GM12878 (cell line): ENCODE measurements around the gene ST7. TPM values are rescaled to one million over a fixed set of nuclear protein-coding genes. Genes with fewer than 3 reads are reported as not detected.

Experiments
- ATAC-seq: fragments of 200-7000 bp; cut with Tn5 transposase; 3 replicates; pipeline ENCODE4 v1.9.1; 2020; ENCODE audit warnings: mild to moderate bottlenecking, moderate library complexity
- BruUV-seq: library from RNA; stranded (reverse); fragments of 400-500 nt; replicated peaks from 2 replicates; lab custom pipeline; 2021; lab: Mats Ljungman, UMichigan
- CTCF ChIA-PET: fragments of 300-600 bp; sonication (Branson Sonifier 250); formaldehyde crosslinking; extraction: SDS; loops from one replicate; lab custom pipeline; 2021; ENCODE audit warnings: inconsistent platforms; lab: Yijun Ruan, JAX
- POLR2A ChIA-PET: fragments of 350-600 bp; formaldehyde crosslinking; extraction: SDS; loops from one replicate; lab custom pipeline; 2021; ENCODE audit warnings: inconsistent platforms; lab: Charles Lee
- RAD21 ChIA-PET: fragments of 300-600 bp; sonication (Branson Sonifier 250); formaldehyde crosslinking; loops from one replicate; lab custom pipeline; 2023; ENCODE audit warnings: antibody characterized with exemption; ENCODE audit not compliant: unreplicated experiment; lab: Charles Lee
- SMC1A ChIA-PET: fragments of 300-600 bp; sonication (Branson Sonifier 250); formaldehyde crosslinking; loops from one replicate; lab custom pipeline; 2023; ENCODE audit not compliant: unreplicated experiment, uncharacterized antibody; lab: Charles Lee
- DNase-seq: peaks from one replicate; pipeline ENCODE4 v3.0.0-alpha.2; 2011; ENCODE audit warnings: low read depth, low spot score
- FAIRE-seq: peaks from 3 replicates; lab custom pipeline; 2011; peaks lifted over from hg19 to GRCh38; lab: Jason Lieb, UNC
- H2AFZ ChIP-seq: 2 replicates; pipeline ENCODE4 v1.6.0; 2011; ENCODE audit warnings: low read depth, low read length, control low read depth; ENCODE audit not compliant: control insufficient read depth
- H3K27ac ChIP-seq: 2 replicates; pipeline ENCODE4 v1.5.1; 2011; ENCODE audit warnings: control low read depth; ENCODE audit not compliant: control insufficient read depth, insufficient read depth
- H3K27me3 ChIP-seq, 2 experiments: replicated peaks in 1 of 2; 2 replicates each; pipeline versions ENCODE4 v1.6.0 to v1.6.1; 2011; ENCODE audit warnings: low read length in 1 of 2; ENCODE audit not compliant: control insufficient read depth in 2 of 2, insufficient read depth in 2 of 2
- H3K36me3 ChIP-seq, 2 experiments: 2 replicates each; pipeline ENCODE4 v1.5.1; 2011; ENCODE audit warnings: low read length in 1 of 2; ENCODE audit not compliant: control insufficient read depth in 2 of 2, insufficient read depth in 2 of 2
- H3K4me1 ChIP-seq: 2 replicates; pipeline ENCODE4 v1.6.1; 2011; ENCODE audit warnings: mild to moderate bottlenecking, low read length, moderate library complexity, mixed read lengths; ENCODE audit not compliant: control insufficient read depth, insufficient read depth
- H3K4me2 ChIP-seq: 2 replicates; pipeline ENCODE4 v1.6.0; 2011; ENCODE audit warnings: control low read depth; ENCODE audit not compliant: control insufficient read depth, insufficient read depth
- H3K4me3 ChIP-seq: fragments of 200-600 bp; sonication (generic); 2 replicates; pipeline ENCODE4 v1.5.1; 2016
- H3K79me2 ChIP-seq: 2 replicates; pipeline ENCODE4 v1.6.0; 2011; ENCODE audit warnings: low read length; ENCODE audit not compliant: control insufficient read depth, insufficient read depth
- H3K9ac ChIP-seq: 2 replicates; pipeline ENCODE4 v1.8.0; 2011; ENCODE audit warnings: low read length, control low read depth, mixed read lengths; ENCODE audit not compliant: control insufficient read depth, insufficient read depth
- H3K9me3 ChIP-seq: replicated peaks from 3 replicates; pipeline ENCODE4 v1.5.1; 2011; ENCODE audit warnings: mild to moderate bottlenecking, low read length; ENCODE audit not compliant: control insufficient read depth, insufficient read depth
- H4K20me1 ChIP-seq: 2 replicates; pipeline ENCODE4 v1.6.0; 2011; ENCODE audit not compliant: control insufficient read depth, insufficient read depth
- CBX3 ChIP-seq: fragments of 200-600 bp; sonication (generic); IDR thresholded peaks from 2 replicates; pipeline ENCODE4 v1.6.1; 2016; ENCODE audit warnings: low read depth, borderline replicate concordance
- CREM ChIP-seq: IDR thresholded peaks from 2 replicates; pipeline ENCODE4 v1.6.1; 2014; ENCODE audit warnings: antibody characterized with exemption, low read depth
- EGR1 ChIP-seq, 2 experiments: IDR thresholded peaks; 1 replicate in 1 of 2; 2 replicates in 1 of 2; pipeline ENCODE4 v1.6.1; 2011 to 2012; ENCODE audit warnings: low read depth in 2 of 2, low read length in 2 of 2, borderline replicate concordance in 1 of 2, mild to moderate bottlenecking in 1 of 2, moderate library complexity in 1 of 2
- GABPA ChIP-seq: IDR thresholded peaks from 2 replicates; pipeline ENCODE4 v1.6.1; 2014; ENCODE audit warnings: antibody characterized with exemption, low read depth, mild to moderate bottlenecking, inconsistent platforms
- NFYA ChIP-seq: IDR thresholded peaks from 2 replicates; pipeline ENCODE4 v1.6.1; 2011; ENCODE audit warnings: low read depth, mild to moderate bottlenecking, low read length, improper control_type of control experiment, borderline replicate concordance
- NKRF ChIP-seq: fragments of 450-650 bp; conservative IDR thresholded peaks from 2 replicates; pipeline ENCODE4 v1.6.1; 2017; ENCODE audit warnings: mild to moderate bottlenecking, moderate library complexity
- NR2C2 ChIP-seq: IDR thresholded peaks from 2 replicates; pipeline ENCODE4 v1.6.1; 2011; ENCODE audit warnings: borderline replicate concordance, low read depth; ENCODE audit not compliant: control insufficient read depth, insufficient read length
- PML ChIP-seq: IDR thresholded peaks from 2 replicates; pipeline ENCODE4 v1.6.1; 2012; ENCODE audit warnings: low read length, inconsistent platforms
- RAD21 ChIP-seq: IDR thresholded peaks from 2 replicates; pipeline ENCODE4 v1.6.1; 2011; ENCODE audit warnings: mild to moderate bottlenecking, low read depth, low read length, moderate library complexity; ENCODE audit not compliant: insufficient read depth
- WGBS: methylation state at CpG from one replicate; pipeline ENCODE4 v1.1.6; 2016; ENCODE audit warnings: low lambda C conversion rate; ENCODE audit not compliant: insufficient replicate concordance, insufficient coverage; ENCODE audit errors: missing lambda C conversion rate; 5-methylcytosine and 5-hydroxymethylcytosine counted together
- in situ Hi-C: fragments of 300-500 bp; cut with MboI; formaldehyde crosslinking; loops from 9 replicates; pipeline ENCODE4 v1.14.3; 2018; ENCODE audit warnings: mixed read lengths
- intact Hi-C: fragments of 100-400 bp; cut with micrococcal nuclease; formaldehyde crosslinking; loops from one replicate; pipeline ENCODE4 v1.14.2; 2022; ENCODE audit not compliant: unreplicated experiment
- polyA plus RNA-seq, 11 experiments: library from polyadenylated mRNA; depleted of rRNA in 4 of 11; unstranded in 6 of 11; stranded (reverse) in 5 of 11; fragments of >200 nt; fragmentation: Nextera tagmentation in 4 of 11; fragmentation: Illumina TruSeq in 1 of 11; extraction: Ambion mirVana in 4 of 11; extraction: Trizol in 1 of 11; gene quantifications; 1 replicate in 1 of 11; 2 replicates in 10 of 11; pipeline versions ENCODE4 v1.2.1 to v1.2.3, GENCODE V29; 2011 to 2016; ENCODE audit warnings: inconsistent platforms in 2 of 11, missing spikeins in 2 of 11, low read depth in 1 of 11
- total RNA-seq, 4 experiments: library from RNA; depleted of rRNA in 3 of 4; stranded (reverse); fragments of >200 nt in 3 of 4; fragmentation: Illumina TruSeq in 1 of 4; extraction: Trizol in 1 of 4; gene quantifications; 2 replicates each; pipeline versions ENCODE4 v1.2.1 to v1.2.3, GENCODE V29; 2013 to 2021
- TF ChIP-seq, protein P1 (sequence below): IDR thresholded peaks from 2 replicates; pipeline ENCODE4 v1.6.1; 2011; ENCODE audit warnings: mild to moderate bottlenecking, low read depth, low read length, moderate library complexity; ENCODE audit not compliant: insufficient replicate concordance

Gene ST7
- total and polyA plus RNA-seq, 10 of the 15 experiments (the other 5 are each of a cell fraction or from before 2014, with no cell fraction given): 27.7 to 76.4 (median 53.6) TPM

- no TSS peak for BruUV-seq
- no peak for FAIRE-seq
- Histone ChIP-seq H3K4me1 (no peaks in the 10 kb centered on the region), H3K4me3 (no peak overlapping the region)
- ATAC-seq: no peak
- RAD21 ChIA-PET: no interaction called here
- TF ChIP-seq RAD21 (no peak), NR2C2 (no peak), GABPA (no peak), EGR1 (IDR thresholded peaks at IDR 0.05; ENCODE audit: borderline replicate concordance in 1 of 2, low read depth in 2 of 2, low read length in 2 of 2) (no peak), CBX3 (no peak), CREM (no peak), NKRF (no peak), PML (no peak), NFYA (no peak)
- TF ChIP-seq, protein P1, sequence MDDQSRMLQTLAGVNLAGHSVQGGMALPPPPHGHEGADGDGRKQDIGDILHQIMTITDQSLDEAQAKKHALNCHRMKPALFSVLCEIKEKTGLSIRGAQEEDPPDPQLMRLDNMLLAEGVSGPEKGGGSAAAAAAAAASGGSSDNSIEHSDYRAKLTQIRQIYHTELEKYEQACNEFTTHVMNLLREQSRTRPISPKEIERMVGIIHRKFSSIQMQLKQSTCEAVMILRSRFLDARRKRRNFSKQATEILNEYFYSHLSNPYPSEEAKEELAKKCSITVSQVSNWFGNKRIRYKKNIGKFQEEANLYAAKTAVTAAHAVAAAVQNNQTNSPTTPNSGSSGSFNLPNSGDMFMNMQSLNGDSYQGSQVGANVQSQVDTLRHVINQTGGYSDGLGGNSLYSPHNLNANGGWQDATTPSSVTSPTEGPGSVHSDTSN: no peak
- TF ChIP-seq, all 136 proteins: peak for 0
- in situ Hi-C loops: no loop called here
- H3K9ac ChIP-seq: no peak overlapping the region
- ChIA-PET SMC1A (interaction anchor here (1.0 kb wide), 1 partner anchor 32 kb away, joined by 3 read pairs; no protein-coding TSS in a partner anchor), POLR2A (no interaction called here), CTCF (interaction anchor here (3.4 kb wide), 1 partner anchor 11 kb away, joined by 16 read pairs; no protein-coding TSS in a partner anchor)
- H3K9me3 ChIP-seq: no peaks in the 10 kb centered on the region
- no peak overlapping the region for H3K4me2 ChIP-seq
- no peaks in the 10 kb centered on the region for H3K36me3 ChIP-seq
- H3K27ac ChIP-seq: no peak overlapping the region
- DNase-seq: no peak
- H2AFZ ChIP-seq: no peak overlapping the region
- H3K27me3 ChIP-seq: no peaks in the 10 kb centered on the region; a peak in 1 of 4 replicates
- H4K20me1 ChIP-seq: no peaks in the 10 kb centered on the region
- intact Hi-C loops: no loop called here
- H3K79me2 ChIP-seq: no peaks in the 10 kb centered on the region
- WGBS: 41% methylated on average over 4 of the region's 4 CpGs
These were observed 321.6 kb downstream of the ST7 start for GRCh38 chr7:117274951-117275350.
